Tongue (tissue), 2 donors: ENCODE data around the gene CAMK2B. TPM values are rescaled to one million over a fixed set of nuclear protein-coding genes. Genes with fewer than 3 reads are reported as not detected.
A peak's percentile ranks its signal among the peaks of the same experiment; 100 is the strongest.

Experiments used
- DNase-seq: peaks from one replicate; pipeline ENCODE4 v3.0.0-alpha.2; 2015
- total RNA-seq: library from RNA; depleted of rRNA; stranded (reverse); fragments of >200 nt; gene quantifications from one replicate; pipeline ENCODE4 v1.2.3, GENCODE V29; 2014

CAMK2B gene
- total RNA-seq, 1 donor from 2014 or later = 26.7 TPM

- no peak for DNase-seq
These were observed 16.7 kb downstream of the CAMK2B start for GRCh38 chr7:44308596-44309270.

GRCh38 chr7:44307905-44308595, 17.3 kb downstream of the CAMK2B start:
- DNase-seq = peak; percentile 50

GRCh38 chr7:44307301-44307900, 18.0 kb downstream of the CAMK2B start:
- DNase-seq = peak; percentile 54

GRCh38 chr7:44306606-44307005, 18.8 kb downstream of the CAMK2B start:
- no peak for DNase-seq

GRCh38 chr7:44305564-44306507, 19.6 kb downstream of the CAMK2B start:
- DNase-seq = no peak

GRCh38 chr7:44294325-44295069, 30.9 kb downstream of the CAMK2B start:
- no peak for DNase-seq

- no peak for DNase-seq
These were observed 31.7 kb downstream of the CAMK2B start for GRCh38 chr7:44293561-44294324.

- no peak for DNase-seq
These were observed 32.4 kb downstream of the CAMK2B start for GRCh38 chr7:44292876-44293560.

GRCh38 chr7:44292420-44292817, 33.0 kb downstream of the CAMK2B start:
- DNase-seq = no peak

GRCh38 chr7:44291733-44292419, 33.5 kb downstream of the CAMK2B start:
- DNase-seq = no peak

GRCh38 chr7:44291066-44291732, 34.2 kb downstream of the CAMK2B start:
- no peak for DNase-seq

GRCh38 chr7:44290252-44290620, 35.2 kb downstream of the CAMK2B start:
- DNase-seq = no peak

- DNase-seq = no peak
These were observed 35.8 kb downstream of the CAMK2B start for GRCh38 chr7:44289341-44290251.

- no peak for DNase-seq
These were observed 36.5 kb downstream of the CAMK2B start for GRCh38 chr7:44288811-44289340.

GRCh38 chr7:44288381-44288685, 37.1 kb downstream of the CAMK2B start:
- no peak for DNase-seq

- no peak for DNase-seq
These were observed 37.7 kb downstream of the CAMK2B start for GRCh38 chr7:44287488-44288380.
